CD8-positive, alpha-beta memory T cell (primary cell): ENCODE data around the gene EIF3I. TPM values are rescaled to one million over a fixed set of nuclear protein-coding genes. Genes with fewer than 3 reads are reported as not detected.

Source experiments
- CTCF ChIA-PET: fragments of 350-600 bp; sonication (Branson Sonifier 250); formaldehyde crosslinking; loops from one replicate; lab custom pipeline; 2021; ENCODE audit warnings: antibody characterized with exemption; lab: Charles Lee
- POLR2A ChIA-PET: fragments of 350-600 bp; sonication (Branson Sonifier 250); formaldehyde crosslinking; loops from one replicate; lab custom pipeline; 2021; ENCODE audit warnings: antibody characterized with exemption; lab: Charles Lee
- DNase-seq, 5 donors: peaks; one replicate each; pipeline versions ENCODE4 v3.0.0 to v3.0.0-alpha.2; 2020 to 2022; ENCODE audit warnings: mixed read lengths in 1 of 5
- H3K27ac ChIP-seq: one replicate; pipeline ENCODE4 v1.7.0; 2013; ENCODE audit warnings: low read depth, mild to moderate bottlenecking, low read length, moderate library complexity
- H3K27me3 ChIP-seq: 2 replicates; pipeline ENCODE4 v1.7.0; 2013; ENCODE audit warnings: low read length, mild to moderate bottlenecking; ENCODE audit not compliant: insufficient read depth, poor library complexity, severe bottlenecking
- H3K36me3 ChIP-seq: 2 replicates; pipeline ENCODE4 v1.7.0; 2013; ENCODE audit warnings: mild to moderate bottlenecking, low read length, moderate library complexity; ENCODE audit not compliant: insufficient read depth
- H3K4me1 ChIP-seq: 2 replicates; pipeline ENCODE4 v1.7.0; 2013; ENCODE audit warnings: mild to moderate bottlenecking, low read length, moderate library complexity; ENCODE audit not compliant: insufficient read depth
- H3K4me3 ChIP-seq: 2 replicates; pipeline ENCODE4 v1.7.0; 2013; ENCODE audit warnings: mild to moderate bottlenecking, low read length
- H3K9me3 ChIP-seq: 2 replicates; pipeline ENCODE4 v1.7.0; 2013; ENCODE audit warnings: mild to moderate bottlenecking, low read length
- H3K27ac Mint-ChIP-seq, 8 donors: one replicate each; pipeline ENCODE4 v1.8.0; 2020 to 2021; ENCODE audit warnings: mixed read lengths in 8 of 8, mild to moderate bottlenecking in 6 of 8, inconsistent platforms in 3 of 8, moderate library complexity in 3 of 8
- H3K27me3 Mint-ChIP-seq, 2 donors: one replicate each; pipeline ENCODE4 v1.8.0; 2020 to 2021; ENCODE audit warnings: mixed read lengths in 2 of 2, mild to moderate bottlenecking in 1 of 2, moderate library complexity in 1 of 2
- H3K36me3 Mint-ChIP-seq, 3 donors: one replicate each; pipeline ENCODE4 v1.8.0; 2020 to 2021; ENCODE audit warnings: mixed read lengths in 3 of 3, inconsistent platforms in 1 of 3, mild to moderate bottlenecking in 1 of 3
- H3K4me1 Mint-ChIP-seq, 3 donors: one replicate each; pipeline ENCODE4 v1.8.0; 2020 to 2021; ENCODE audit warnings: mixed read lengths in 3 of 3, inconsistent platforms in 1 of 3, mild to moderate bottlenecking in 1 of 3
- H3K4me3 Mint-ChIP-seq, 7 donors: one replicate each; pipeline ENCODE4 v1.8.0; 2020 to 2021; ENCODE audit warnings: mixed read lengths in 7 of 7, mild to moderate bottlenecking in 6 of 7, moderate library complexity in 4 of 7, inconsistent platforms in 2 of 7
- H3K9me3 Mint-ChIP-seq, 5 donors: one replicate each; pipeline ENCODE4 v1.8.0; 2020 to 2022; ENCODE audit warnings: mixed read lengths in 5 of 5, mild to moderate bottlenecking in 3 of 5, moderate library complexity in 2 of 5, inconsistent platforms in 1 of 5
- polyA plus RNA-seq: library from polyadenylated mRNA; unstranded; fragments of 300-500 nt; fragmentation: Illumina TruSeq; gene quantifications from one replicate; pipeline ENCODE4 v1.2.3, GENCODE V29; 2021
- total RNA-seq, 2 experiments: library from RNA; stranded (reverse); gene quantifications; one replicate each; pipeline ENCODE4 v1.2.3, GENCODE V29; 2021

Gene EIF3I
- total and polyA plus RNA-seq, 3 experiments from 2014 or later: 173 to 390 (median 381) TPM

DNA sequence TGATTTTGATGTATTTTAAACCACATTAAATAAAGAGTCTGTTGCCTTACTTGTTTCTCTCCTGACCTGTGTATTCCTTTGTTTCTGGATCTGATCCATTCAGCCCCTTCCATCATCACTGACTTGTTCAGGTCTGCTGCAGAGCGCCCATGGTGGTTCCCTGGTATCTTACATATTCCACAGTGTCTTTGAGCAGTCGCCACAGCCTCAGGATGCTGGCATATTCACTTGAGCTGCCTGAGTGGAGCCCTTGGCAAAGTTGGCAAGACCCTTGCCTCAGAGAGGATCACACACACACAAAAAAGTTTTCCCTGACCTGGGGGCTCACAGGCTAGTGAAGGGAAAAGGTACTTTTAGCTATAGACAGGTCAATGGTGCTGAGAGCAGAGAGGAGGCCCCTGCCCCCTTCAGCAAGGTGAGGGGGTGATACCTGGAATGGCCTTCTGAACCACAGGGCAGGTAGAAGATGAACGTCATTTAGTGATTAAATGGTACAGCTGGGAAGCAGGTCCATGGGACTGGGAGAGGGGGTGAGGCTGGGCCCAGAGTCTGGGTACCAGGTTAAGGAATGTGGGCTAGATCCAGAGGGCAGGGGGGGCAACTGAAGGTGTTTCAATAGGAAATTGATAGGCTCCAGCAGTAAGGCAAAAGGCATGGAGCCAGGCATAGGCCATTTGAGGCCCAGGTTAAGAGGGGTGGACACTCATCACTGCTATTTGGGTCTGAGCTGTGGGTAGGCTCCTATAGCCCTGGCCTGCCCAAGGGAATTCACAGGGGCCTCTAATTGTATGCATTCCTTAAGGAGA is 23.8 kb upstream of the EIF3I start:
- Histone ChIP-seq H3K4me3 (no peak overlapping the region), H3K4me1 (peaks cover 51% of the 10 kb centered on the region), H3K27me3 (no peaks in the 10 kb centered on the region), H3K36me3 (peaks cover 19% of the 10 kb centered on the region), H3K27ac (no peak overlapping the region), H3K9me3 (no peaks in the 10 kb centered on the region)
- POLR2A ChIA-PET: interaction anchor here (1.1 kb wide), 1 partner anchor 19 kb away, joined by 3 read pairs; the partner anchor contains the start of gene TXLNA
- no peaks in the 10 kb centered on the region for H3K9me3 Mint-ChIP-seq
- H3K27ac Mint-ChIP-seq: peak overlapping the region in 5 of 8 donors; percentile 63 to 79 (median 66)
- peaks cover 57 to 76% (median 63%) of the 10 kb centered on the region in 3 donors for H3K4me1 Mint-ChIP-seq
- H3K4me3 Mint-ChIP-seq: peak overlapping the region in 1 of 7 donors; percentile 62
- DNase-seq: no peak
- CTCF ChIA-PET: interaction anchor here (1.2 to 4.0 kb wide), 3 partner anchors 14 to 90 kb away, joined by 3 to 11 read pairs (median 6); partner anchors contain the start of gene KPNA6
- peaks cover 0 to 2% of the 10 kb centered on the region in 2 donors for H3K27me3 Mint-ChIP-seq
- H3K36me3 Mint-ChIP-seq: peaks cover 6 to 47% (median 7%) of the 10 kb centered on the region in 3 donors

- H3K9me3 Mint-ChIP-seq: no peaks in the 10 kb centered on the region
- Histone ChIP-seq H3K36me3 (peaks cover 12% of the 10 kb centered on the region), H3K27me3 (no peaks in the 10 kb centered on the region), H3K27ac (no peak overlapping the region), H3K4me1 (peaks cover 51% of the 10 kb centered on the region), H3K4me3 (no peak overlapping the region), H3K9me3 (no peaks in the 10 kb centered on the region)
- POLR2A ChIA-PET: interaction anchor here (0.7 kb wide), 1 partner anchor 126 kb away, joined by 4 read pairs; no protein-coding TSS in a partner anchor
- peaks cover 58 to 80% (median 59%) of the 10 kb centered on the region in 3 donors for H3K4me1 Mint-ChIP-seq
- H3K36me3 Mint-ChIP-seq: peaks cover 2 to 42% (median 3%) of the 10 kb centered on the region in 3 donors
- peaks cover 0 to 2% of the 10 kb centered on the region in 2 donors for H3K27me3 Mint-ChIP-seq
- no peak for DNase-seq
- CTCF ChIA-PET: interaction anchor here (1.9 to 4.0 kb wide), 2 partner anchors 15 to 49 kb away, joined by 6 to 11 read pairs; no protein-coding TSS in a partner anchor
- peak overlapping the region in 4 of 8 donors; percentile 54 to 79 (median 67) for H3K27ac Mint-ChIP-seq
- H3K4me3 Mint-ChIP-seq: peak overlapping the region in 4 of 7 donors; percentile 10 to 98 (median 44)
Measured at GRCh38 chr1:32199043-32199716, 23.0 kb upstream of the EIF3I start.

DNA sequence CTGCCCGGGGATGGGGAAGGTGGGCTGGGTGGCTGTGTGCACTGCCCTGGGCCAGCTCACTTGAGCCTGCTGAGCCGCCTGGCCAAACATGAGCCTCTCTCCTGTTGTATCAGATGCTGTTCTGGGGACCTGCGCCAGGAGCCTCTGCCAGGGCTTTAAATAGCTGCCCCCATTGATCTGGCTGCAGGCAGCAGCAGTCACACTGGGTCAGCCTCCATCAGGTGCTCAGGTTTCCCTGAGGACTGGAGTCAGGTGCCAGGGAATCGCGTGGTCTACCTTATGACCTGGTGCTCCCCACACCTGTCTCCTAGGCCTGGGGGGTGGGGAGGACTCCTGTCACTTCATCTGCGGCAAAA is 22.5 kb upstream of the EIF3I start:
- Histone ChIP-seq H3K9me3 (no peaks in the 10 kb centered on the region), H3K27me3 (no peaks in the 10 kb centered on the region), H3K4me1 (peaks cover 50% of the 10 kb centered on the region), H3K4me3 (peak overlapping the region; percentile 96), H3K36me3 (peaks cover 7% of the 10 kb centered on the region), H3K27ac (peak overlapping the region; percentile 81)
- Mint-ChIP-seq H3K27me3 (peaks cover 0 to 2% of the 10 kb centered on the region in 2 donors), H3K27ac (peak overlapping the region; percentile 68 to 99 (median 94)), H3K4me1 (peaks cover 53 to 80% (median 57%) of the 10 kb centered on the region in 3 donors), H3K9me3 (no peaks in the 10 kb centered on the region), H3K4me3 (peak overlapping the region in 6 of 7 donors; percentile 83 to 98 (median 92)), H3K36me3 (peaks cover 0 to 37% (median 2%) of the 10 kb centered on the region in 3 donors)
- ChIA-PET CTCF (interaction anchor here (1.9 to 4.0 kb wide), 2 partner anchors 16 kb away, joined by 9 to 11 read pairs; no protein-coding TSS in a partner anchor), POLR2A (interaction anchor here (0.7 to 2.4 kb wide), 3 partner anchors 20 to 262 kb away, joined by 3 to 12 read pairs (median 4); partner anchors contain the start of genes PTP4A2 and TXLNA)
- DNase-seq: no peak

- H3K4me3 ChIP-seq: peak within 1 kb of the TSS; percentile 96
- Mint-ChIP-seq H3K27ac (peak within 1 kb of the TSS; percentile 86 to 99 (median 96)), H3K4me1 (peaks cover 48 to 79% (median 54%) of the 10 kb centered on the region in 3 donors), H3K36me3 (peaks cover 0 to 29% (median 2%) of the 10 kb centered on the region in 3 donors), H3K9me3 (no peaks in the 10 kb centered on the region), H3K27me3 (peaks cover 0 to 2% of the 10 kb centered on the region in 2 donors), H3K4me3 (peak within 1 kb of the TSS; percentile 83 to 98 (median 92))
- H3K9me3 ChIP-seq: no peaks in the 10 kb centered on the region
- peak within 1 kb of the TSS; percentile 81 for H3K27ac ChIP-seq
- ChIA-PET CTCF (interaction anchor here (0.6 to 4.0 kb wide), 7 partner anchors 8 to 201 kb away, joined by 3 to 11 read pairs (median 4); no protein-coding TSS in a partner anchor), POLR2A (interaction anchor here (1.0 to 2.4 kb wide), 8 partner anchors 11 to 262 kb away, joined by 3 to 12 read pairs (median 4); partner anchors contain the start of genes BSDC1, KPNA6, MARCKSL1 and PTP4A2)
- H3K4me1 ChIP-seq: peaks cover 49% of the 10 kb centered on the region
- no peaks in the 10 kb centered on the region for H3K27me3 ChIP-seq
- DNase-seq: peak; percentile 39 to 75 (median 56)
- peaks cover under 1% of the 10 kb centered on the region for H3K36me3 ChIP-seq
Measured at GRCh38 chr1:32200226-32201010, 21.8 kb upstream of the EIF3I start, which contains the start of gene CCDC28B. Gene CCDC28B, plus strand, starts transcription at chr1:32200595. Its CDS starts 1,341 bp downstream, at chr1:32201936.

- ChIA-PET POLR2A (interaction anchor here (1.0 to 2.4 kb wide), 8 partner anchors 10 to 193 kb away, joined by 3 to 12 read pairs (median 4); partner anchors contain the start of genes BSDC1, KPNA6, MARCKSL1 and TXLNA), CTCF (interaction anchor here (0.5 to 4.0 kb wide), 5 partner anchors 9 to 200 kb away, joined by 3 to 11 read pairs (median 5); no protein-coding TSS in a partner anchor)
- Mint-ChIP-seq H3K4me3 (peak overlapping the region; percentile 83 to 98 (median 92)), H3K36me3 (peaks cover 0 to 23% (median 2%) of the 10 kb centered on the region in 3 donors), H3K27ac (peak overlapping the region; percentile 86 to 99 (median 96)), H3K27me3 (peaks cover 0 to 2% of the 10 kb centered on the region in 2 donors), H3K4me1 (peaks cover 43 to 77% (median 53%) of the 10 kb centered on the region in 3 donors), H3K9me3 (no peaks in the 10 kb centered on the region)
- Histone ChIP-seq H3K27me3 (no peaks in the 10 kb centered on the region), H3K4me1 (peaks cover 47% of the 10 kb centered on the region), H3K36me3 (no peaks in the 10 kb centered on the region), H3K9me3 (no peaks in the 10 kb centered on the region), H3K4me3 (peak overlapping the region; percentile 96), H3K27ac (peak overlapping the region; percentile 81)
- peak; percentile 71 to 86 (median 77) for DNase-seq
Measured at GRCh38 chr1:32201011-32201855, 21.0 kb upstream of the EIF3I start.

DNA sequence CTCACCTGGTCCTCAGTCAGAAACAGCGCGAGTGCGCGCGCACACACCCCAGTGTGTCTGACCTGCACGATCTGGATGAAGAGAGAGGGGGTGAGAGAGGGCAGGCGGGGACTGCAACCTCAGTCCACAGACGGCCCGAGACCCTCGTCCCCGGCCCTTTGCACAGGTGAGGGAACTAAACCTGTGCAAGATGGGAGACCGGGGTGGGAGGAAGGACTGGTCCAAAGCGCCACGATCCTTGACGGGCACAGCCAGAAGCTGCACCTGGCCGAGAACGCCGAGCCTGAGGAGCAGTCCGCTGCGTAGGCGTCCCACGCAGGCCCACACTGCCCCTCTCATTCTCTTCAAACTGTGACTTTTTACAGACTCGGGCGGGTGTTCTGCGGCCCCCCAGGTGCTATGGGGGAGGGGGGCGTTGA is 17.3 kb upstream of the EIF3I start:
- Mint-ChIP-seq H3K27ac (peak overlapping the region; percentile 26 to 98 (median 91)), H3K4me3 (peak overlapping the region; percentile 86 to 96 (median 87)), H3K4me1 (peaks cover 26 to 50% (median 37%) of the 10 kb centered on the region in 3 donors), H3K27me3 (peaks cover 0 to 2% of the 10 kb centered on the region in 2 donors), H3K9me3 (no peaks in the 10 kb centered on the region), H3K36me3 (peaks cover 0 to 8% (median 0%) of the 10 kb centered on the region in 3 donors)
- Histone ChIP-seq H3K27me3 (no peaks in the 10 kb centered on the region), H3K9me3 (no peaks in the 10 kb centered on the region), H3K4me1 (peaks cover 33% of the 10 kb centered on the region), H3K36me3 (no peaks in the 10 kb centered on the region), H3K27ac (peak overlapping the region; percentile 76), H3K4me3 (peak overlapping the region; percentile 86)
- no peak for DNase-seq
- CTCF ChIA-PET: interaction anchor here (1.0 to 1.9 kb wide), 3 partner anchors 12 to 43 kb away, joined by 3 to 6 read pairs (median 3); no protein-coding TSS in a partner anchor
- POLR2A ChIA-PET: interaction anchor here (1.6 to 1.7 kb wide), 2 partner anchors 25 to 189 kb away, joined by 4 to 9 read pairs; partner anchors contain the start of gene BSDC1
